ENCODE results near the gene PCDHA6. TPM values are rescaled to one million over a fixed set of nuclear protein-coding genes. Genes with fewer than 3 reads are reported as not detected.
A peak's percentile ranks its signal among the peaks of the same experiment; 100 is the strongest.
"Not testable (repeated sequence)": the region's sequence is repeated elsewhere in the genome, so short reads cannot be mapped to it uniquely, and the experiment has no call there.

The PCDHA6 gene
- total and polyA plus RNA-seq, 2 of the 4 experiments (the other 2 are of a cell fraction): 0.03 TPM; not detected in 1

GRCh38 chr5:140833993-140834392, 6.2 kb downstream of the PCDHA6 start, which contains the start of gene PCDHA7:
Gene PCDHA7, plus strand, starts transcription at chr5:140834269. Its CDS starts 115 bp downstream, at chr5:140834384.
- in situ Hi-C loops (cut with MboI; ENCODE audit: low sequenced_read_pairs) (no loop called here), intact Hi-C loops (cut with micrococcal nuclease) (no loop called here), dilution Hi-C loops (cut with HindIII; ENCODE audit: low sequenced_read_pairs, unreplicated experiment) (no loop called here)
- Histone ChIP-seq H2BK15ac (ENCODE audit: low read depth, low read length) (no peak within 1 kb of the TSS), H3K9me3 (ENCODE audit: control insufficient read depth, insufficient read depth, low read length) (peaks cover 22% of the 10 kb centered on the region), H3K4ac (ENCODE audit: low read depth, low read length) (no peak within 1 kb of the TSS), H3K79me1 (ENCODE audit: low read depth in 1 of 2, low read length in 2 of 2) (no peaks in the 10 kb centered on the region), H4K5ac (ENCODE audit: low read depth, low read length) (no peak within 1 kb of the TSS), H3K56ac (ENCODE audit: extremely low read depth, insufficient read depth, low read length) (no peak within 1 kb of the TSS), H3K18ac (ENCODE audit: low read depth, low read length) (no peak within 1 kb of the TSS), H2AK9ac (replicated peaks; ENCODE audit: low read depth, low read length, poor library complexity) (no peak within 1 kb of the TSS), H3K4me2 (ENCODE audit: low read depth, low read length) (no peak within 1 kb of the TSS), H3K9ac (ENCODE audit: low read depth, low read length) (no peak within 1 kb of the TSS), H4K20me1 (ENCODE audit: insufficient read depth, low read length) (no peaks in the 10 kb centered on the region), H2BK5ac (ENCODE audit: low read depth, low read length, poor library complexity, severe bottlenecking) (no peak within 1 kb of the TSS), H4K8ac (ENCODE audit: low read depth in 2 of 2, low read length in 2 of 2) (no peak within 1 kb of the TSS), H3K9me1 (ENCODE audit: insufficient read depth, low read length) (no peaks in the 10 kb centered on the region), H3K23ac (ENCODE audit: low read depth, low read length) (no peak within 1 kb of the TSS), H3K4me3 (ENCODE audit: insufficient read depth, low read depth, low read length) (0 out of 2 replicates have a peak within 1 kb of the TSS, but pooled peaks have one; percentile 7), H3K4me1 (ENCODE audit: control insufficient read depth, insufficient read depth, low read length) (no peaks in the 10 kb centered on the region), H2BK20ac (ENCODE audit: low read depth, low read length) (no peak within 1 kb of the TSS), H2BK120ac (ENCODE audit: low read depth, low read length) (no peak within 1 kb of the TSS), H3K36me3 (ENCODE audit: control insufficient read depth, insufficient read depth, low read length) (no peaks in the 10 kb centered on the region), H3K27me3 (ENCODE audit: control insufficient read depth, insufficient read depth, low read length) (no peaks in the 10 kb centered on the region), H2AFZ (replicated peaks; ENCODE audit: low read length, poor library complexity) (peak within 1 kb of the TSS; percentile 49), H2AK5ac (ENCODE audit: low read depth, low read length) (no peak within 1 kb of the TSS), H3K14ac (replicated peaks; ENCODE audit: low read depth, low read length) (no peak within 1 kb of the TSS), H4K91ac (ENCODE audit: insufficient read depth, low read depth, low read length) (no peak within 1 kb of the TSS), H3K27ac (ENCODE audit: insufficient read depth, low read length) (no peak within 1 kb of the TSS)
- DNase-seq: peak; percentile 2
- WGBS, 2 experiments (ENCODE audit: extremely low coverage in 2 of 2, insufficient read length in 1 of 2): no CpG with 5 or more reads among the region's 8 CpGs
- BruUV-seq (replicated peaks): no TSS peak
- POLR2A ChIA-PET (ENCODE audit: unreplicated experiment): no interaction called here
- ATAC-seq (ENCODE audit: low read depth): no peak
- TF ChIP-seq RAD21 (IDR thresholded peaks at IDR 0.05; ENCODE audit: low read length) (no peak), CTCF (conservative IDR thresholded peaks at IDR 0.05; ENCODE audit: low read depth, low read length) (peak; percentile 15; the same call in 1 of the 2 replicates)
- CTCF ChIA-PET: no interaction called here

DNA sequence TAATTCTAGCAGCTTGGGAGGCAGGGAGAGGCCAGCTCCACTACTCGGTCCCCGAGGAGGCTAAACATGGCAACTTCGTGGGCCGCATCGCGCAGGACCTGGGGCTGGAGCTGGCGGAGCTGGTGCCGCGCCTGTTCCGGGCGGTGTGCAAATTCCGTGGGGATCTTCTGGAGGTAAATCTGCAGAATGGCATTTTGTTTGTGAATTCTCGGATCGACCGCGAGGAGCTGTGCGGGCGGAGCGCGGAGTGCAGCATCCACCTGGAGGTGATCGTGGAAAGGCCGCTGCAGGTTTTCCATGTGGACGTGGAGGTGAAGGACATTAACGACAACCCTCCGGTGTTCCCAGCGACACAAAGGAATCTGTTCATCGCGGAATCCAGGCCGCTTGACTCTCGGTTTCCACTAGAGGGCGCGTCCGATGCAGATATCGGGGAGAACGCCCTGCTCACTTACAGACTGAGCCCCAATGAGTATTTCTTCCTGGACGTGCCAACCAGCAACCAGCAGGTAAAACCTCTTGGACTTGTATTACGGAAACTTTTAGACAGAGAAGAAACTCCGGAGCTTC, 6.8 kb downstream of the PCDHA6 start:
- H3K9me1 ChIP-seq (ENCODE audit: insufficient read depth, low read length); H2BK5ac ChIP-seq (ENCODE audit: low read depth, low read length, poor library complexity, severe bottlenecking); H4K5ac ChIP-seq (ENCODE audit: low read depth, low read length); ATAC-seq (ENCODE audit: low read depth); H3K23ac ChIP-seq (ENCODE audit: low read depth, low read length); H2BK120ac ChIP-seq (ENCODE audit: low read depth, low read length); intact Hi-C loops (cut with micrococcal nuclease); H3K18ac ChIP-seq (ENCODE audit: low read depth, low read length); H2BK15ac ChIP-seq (ENCODE audit: low read depth, low read length); H3K9ac ChIP-seq (ENCODE audit: low read depth, low read length); in situ Hi-C loops (cut with MboI; ENCODE audit: low sequenced_read_pairs); H3K79me1 ChIP-seq (ENCODE audit: low read depth in 1 of 2, low read length in 2 of 2); H2AK5ac ChIP-seq (ENCODE audit: low read depth, low read length); H3K36me3 ChIP-seq (ENCODE audit: control insufficient read depth, insufficient read depth, low read length); H3K27me3 ChIP-seq (ENCODE audit: control insufficient read depth, insufficient read depth, low read length); dilution Hi-C loops (cut with HindIII; ENCODE audit: low sequenced_read_pairs, unreplicated experiment); BruUV-seq (replicated peaks); CTCF ChIA-PET; H3K14ac ChIP-seq (replicated peaks; ENCODE audit: low read depth, low read length); H4K8ac ChIP-seq (ENCODE audit: low read depth in 2 of 2, low read length in 2 of 2); H3K27ac ChIP-seq (ENCODE audit: insufficient read depth, low read length); H2BK20ac ChIP-seq (ENCODE audit: low read depth, low read length); H2AK9ac ChIP-seq (replicated peaks; ENCODE audit: low read depth, low read length, poor library complexity); H3K4me2 ChIP-seq (ENCODE audit: low read depth, low read length); H4K91ac ChIP-seq (ENCODE audit: insufficient read depth, low read depth, low read length); H3K4ac ChIP-seq (ENCODE audit: low read depth, low read length); DNase-seq; H3K56ac ChIP-seq (ENCODE audit: extremely low read depth, insufficient read depth, low read length); POLR2A ChIA-PET (ENCODE audit: unreplicated experiment); H3K4me1 ChIP-seq (ENCODE audit: control insufficient read depth, insufficient read depth, low read length); H4K20me1 ChIP-seq (ENCODE audit: insufficient read depth, low read length): not testable (repeated sequence)
- 0 out of 2 replicates have a peak overlapping the region, but pooled peaks have one; percentile 7 for H3K4me3 ChIP-seq (ENCODE audit: insufficient read depth, low read depth, low read length)
- 40% methylated on average over 2 of the region's 38 CpGs; no CpG with 5 or more reads in 1 of the 2 experiments for WGBS, 2 experiments (ENCODE audit: extremely low coverage in 2 of 2, insufficient read length in 1 of 2)
- peak overlapping the region; percentile 49 for H2AFZ ChIP-seq (replicated peaks; ENCODE audit: low read length, poor library complexity)
- H3K9me3 ChIP-seq (ENCODE audit: control insufficient read depth, insufficient read depth, low read length): peaks cover 21% of the 10 kb centered on the region
